Epithelial cell of prostate (primary cell): ENCODE results near the gene LARP4B.

Experiments
- DNase-seq: peaks from one replicate; pipeline ENCODE4 v3.0.0-alpha.2; 2011; ENCODE audit warnings: low read depth, low spot score
- H3K27ac ChIP-seq: fragments of 450-650 bp; 2 replicates; pipeline ENCODE4 v1.5.1; 2017; ENCODE audit warnings: mild to moderate bottlenecking

Gene LARP4B

DNA sequence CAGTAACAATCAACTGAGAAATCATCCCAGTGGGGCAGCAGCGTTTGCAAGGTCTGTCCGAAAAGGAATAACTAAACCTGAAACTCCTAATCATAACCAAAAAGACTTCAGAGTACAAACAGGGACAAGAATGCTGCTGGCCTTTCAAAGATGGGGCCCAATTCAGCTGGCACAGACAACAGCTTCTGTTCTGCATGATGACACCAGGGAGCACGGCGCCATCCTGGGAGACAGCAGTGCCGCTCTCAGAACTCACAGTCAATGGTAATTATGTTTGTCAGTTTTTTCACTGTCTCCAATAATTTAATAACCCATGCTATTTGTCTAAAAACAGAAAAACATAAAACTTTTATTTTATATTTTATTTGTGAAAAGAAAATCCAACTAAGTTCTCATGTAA, 90.0 kb downstream of the LARP4B start:
- DNase-seq, result no peak

DNA sequence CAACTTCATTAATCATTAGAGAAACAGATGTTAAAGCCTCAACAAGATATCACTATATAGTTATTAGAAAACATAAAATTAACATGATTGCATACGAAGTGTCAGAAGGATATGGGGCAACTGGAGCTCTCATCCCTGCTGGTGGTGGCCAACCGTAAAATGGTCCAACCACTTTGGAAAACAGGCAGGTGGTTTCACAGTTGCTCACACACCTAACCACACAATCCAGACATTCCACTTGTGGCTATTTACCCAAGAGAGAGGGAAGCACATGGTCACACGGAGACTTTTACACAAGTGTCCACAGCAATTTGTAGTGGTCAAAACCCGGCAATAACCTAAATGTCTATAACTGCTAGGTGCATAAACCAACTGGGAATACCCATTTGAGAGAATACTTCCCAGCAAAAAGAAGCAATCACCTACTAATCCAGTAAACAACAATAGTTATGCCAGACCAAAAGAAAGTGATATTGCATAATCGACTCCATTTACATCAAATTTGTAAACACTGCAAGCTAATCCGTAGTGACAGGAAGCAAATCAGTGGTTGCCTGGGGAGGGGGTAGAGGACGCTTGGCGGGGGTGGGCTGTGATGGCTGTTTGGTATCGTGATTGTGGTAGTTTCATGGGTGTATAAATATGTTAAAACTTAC, 91.8 kb downstream of the LARP4B start:
- DNase-seq, result no peak
- H3K27ac ChIP-seq, result no peak overlapping the region

More for the DNA sequence above, 90.0 kb downstream of the LARP4B start:
- H3K27ac ChIP-seq, result no peak overlapping the region

- H3K27ac ChIP-seq, result no peak overlapping the region
- no peak for DNase-seq
Measured at GRCh38 chr10:836782-837181, 94.7 kb downstream of the LARP4B start.

DNA sequence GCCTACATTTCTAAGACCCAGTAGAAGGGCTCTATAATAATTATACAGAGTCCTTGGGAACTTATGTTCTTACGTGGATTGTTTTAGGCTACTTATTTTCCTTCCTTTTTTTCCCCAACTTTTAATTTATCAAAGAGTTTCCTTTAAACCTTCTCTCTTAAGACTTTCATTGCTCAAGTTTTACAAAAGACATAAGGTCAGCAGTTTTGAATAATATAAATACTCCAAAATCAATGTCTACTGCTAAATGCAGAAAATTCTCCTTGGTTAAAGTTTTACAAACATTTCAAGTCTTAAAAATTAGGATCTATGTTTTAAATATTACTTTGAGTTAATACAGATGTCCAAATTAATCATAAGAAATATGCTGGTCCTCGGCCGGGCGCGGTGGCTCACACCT, 97.0 kb downstream of the LARP4B start:
- DNase-seq, result no peak
- no peak overlapping the region for H3K27ac ChIP-seq

DNA sequence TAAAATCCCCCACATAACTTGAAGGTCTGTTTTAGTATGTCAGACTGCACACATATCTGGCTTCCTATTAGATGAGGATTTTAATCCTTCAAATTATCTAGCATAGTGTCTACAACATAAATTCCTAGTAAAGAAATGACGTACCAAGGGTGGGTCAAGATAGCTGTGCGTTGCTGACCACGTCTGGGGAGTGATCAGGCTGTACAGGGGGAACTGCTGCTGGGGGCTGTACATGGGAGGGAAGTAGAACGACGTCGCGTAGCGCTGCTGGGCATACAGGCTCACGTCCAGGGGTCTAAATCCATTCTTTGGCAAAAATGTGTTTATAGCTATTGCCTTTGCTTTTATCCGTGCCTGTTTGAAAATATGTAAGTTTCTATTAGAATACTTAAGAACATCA, 102.3 kb downstream of the LARP4B start:
- DNase-seq, result no peak
- H3K27ac ChIP-seq, result no peak overlapping the region

DNA sequence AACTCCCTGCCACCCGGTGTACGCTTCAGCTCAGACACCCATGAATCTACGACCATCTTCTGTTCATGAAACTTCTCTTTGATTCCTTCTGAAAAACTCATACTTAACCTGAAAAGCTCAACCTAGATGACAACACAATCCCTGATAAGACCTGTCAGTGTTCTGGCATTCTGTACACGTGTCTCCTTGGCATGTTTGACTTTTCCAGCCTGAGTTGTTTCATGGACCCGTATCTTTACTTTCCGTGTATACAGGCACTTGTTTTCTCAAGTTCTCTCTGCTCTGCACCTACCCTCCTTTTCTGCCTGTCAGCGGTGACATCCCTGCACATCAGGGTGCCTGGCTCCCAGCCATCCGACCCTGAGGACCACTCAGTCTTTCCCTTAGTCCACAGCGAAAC, 103.3 kb downstream of the LARP4B start:
- DNase-seq, result no peak
- no peak overlapping the region for H3K27ac ChIP-seq

DNA sequence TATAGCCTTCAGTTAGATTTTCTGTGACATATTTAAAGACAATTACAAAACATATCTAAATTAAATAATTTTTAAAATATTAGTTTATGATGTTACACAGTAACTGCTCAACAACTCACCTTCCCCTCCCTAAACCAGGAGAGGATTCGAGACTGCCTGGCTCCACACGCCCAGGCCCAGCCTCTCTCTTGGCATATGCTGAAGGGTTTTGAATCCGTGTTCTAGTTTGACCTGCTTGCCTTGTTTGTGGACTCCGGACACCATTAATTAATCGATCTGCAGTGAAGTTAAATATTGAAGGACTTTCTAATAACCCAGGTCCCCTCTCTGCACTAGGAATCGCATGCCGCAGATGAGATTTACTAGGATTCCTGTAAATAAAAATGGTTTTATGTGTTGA, 106.6 kb downstream of the LARP4B start:
- DNase-seq, result no peak
- H3K27ac ChIP-seq, result no peak overlapping the region

- DNase-seq, result no peak
- H3K27ac ChIP-seq, result no peak overlapping the region
Measured at GRCh38 chr10:824497-824896, 107.0 kb downstream of the LARP4B start.

GRCh38 chr10:822661-823367, 108.7 kb downstream of the LARP4B start:
- DNase-seq, result no peak
- no peak overlapping the region for H3K27ac ChIP-seq

- no peak overlapping the region for H3K27ac ChIP-seq
- no peak for DNase-seq
Measured at GRCh38 chr10:822197-822596, 109.3 kb downstream of the LARP4B start.

DNA sequence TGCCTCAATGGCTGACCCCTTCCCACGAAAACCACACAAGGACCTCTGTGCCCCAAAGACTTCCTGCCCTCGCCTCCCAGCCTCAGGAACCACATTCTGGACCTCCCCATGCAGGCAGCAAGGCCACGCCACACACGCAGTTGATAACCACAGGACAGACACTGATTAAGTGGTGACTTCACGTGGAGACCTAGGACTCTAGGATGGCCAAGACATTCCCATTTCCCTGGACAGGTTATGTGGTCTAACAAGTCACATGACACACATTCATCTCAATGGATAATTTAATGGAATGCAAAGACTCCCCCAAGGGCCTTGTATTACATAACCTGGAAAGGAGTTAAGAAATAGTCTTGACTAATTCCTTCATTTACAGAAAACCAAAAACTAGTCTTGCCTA, 110.2 kb downstream of the LARP4B start:
- no peak overlapping the region for H3K27ac ChIP-seq
- no peak for DNase-seq

GRCh38 chr10:819816-820215, 111.7 kb downstream of the LARP4B start:
- no peak overlapping the region for H3K27ac ChIP-seq
- DNase-seq, result no peak

- H3K27ac ChIP-seq, result no peak overlapping the region
- no peak for DNase-seq
Measured at GRCh38 chr10:819326-819725, 112.2 kb downstream of the LARP4B start.

DNA sequence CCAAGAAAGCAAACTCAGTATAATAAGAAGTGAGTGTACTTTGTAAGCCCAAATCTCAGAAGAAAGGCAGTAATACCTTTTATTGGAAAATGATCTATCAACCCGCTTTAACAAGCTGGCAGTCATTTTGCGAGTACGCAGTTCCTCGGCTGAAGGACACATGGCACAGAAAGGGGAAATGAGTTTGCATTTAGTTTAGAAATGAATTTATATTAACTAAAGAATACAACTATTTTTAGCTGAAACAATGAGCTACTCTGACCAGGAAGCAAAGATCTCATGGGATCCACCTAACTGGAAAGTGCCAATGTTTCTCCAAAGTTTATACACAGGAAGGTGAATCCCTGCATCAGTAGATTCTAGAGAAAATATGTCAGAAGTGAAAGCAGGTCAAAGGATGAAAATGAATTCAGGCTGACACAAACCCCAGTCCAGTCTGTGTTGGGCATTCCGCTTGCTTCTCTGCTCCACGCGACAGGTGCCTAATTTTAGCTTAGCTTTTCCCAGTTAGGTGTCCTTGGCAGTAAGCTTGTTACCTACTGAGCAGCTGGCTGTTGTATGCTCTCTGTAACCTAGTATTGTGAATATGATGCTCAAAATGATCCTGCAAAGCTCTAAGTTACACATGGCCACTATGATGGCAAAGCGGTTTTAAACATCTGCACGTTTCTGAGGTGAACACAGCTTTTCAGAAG, 112.8 kb downstream of the LARP4B start:
- H3K27ac ChIP-seq, result no peak overlapping the region
- no peak for DNase-seq

GRCh38 chr10:818010-818409, 113.5 kb downstream of the LARP4B start:
- DNase-seq, result no peak
- no peak overlapping the region for H3K27ac ChIP-seq

DNA sequence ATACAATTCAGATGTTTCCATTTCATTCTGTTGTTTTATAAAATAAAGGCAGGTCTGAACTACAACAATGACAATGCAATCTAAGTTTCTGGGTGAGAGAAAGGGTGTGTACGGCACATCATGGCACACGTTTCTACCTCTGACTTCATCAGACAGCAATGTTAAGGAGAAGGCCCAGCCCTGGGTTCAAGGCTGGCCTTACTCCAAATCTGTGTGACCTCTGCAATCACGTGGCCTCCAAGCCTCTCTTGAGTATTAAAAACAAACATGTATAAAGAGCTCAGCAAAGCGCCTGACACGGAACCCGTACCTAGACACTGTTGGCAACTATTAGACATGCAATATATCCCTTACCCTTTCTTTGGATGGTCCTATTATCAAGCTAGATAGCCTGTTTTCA, 114.1 kb downstream of the LARP4B start:
- H3K27ac ChIP-seq, result peak overlapping the region; percentile 10
- DNase-seq, result no peak

DNA sequence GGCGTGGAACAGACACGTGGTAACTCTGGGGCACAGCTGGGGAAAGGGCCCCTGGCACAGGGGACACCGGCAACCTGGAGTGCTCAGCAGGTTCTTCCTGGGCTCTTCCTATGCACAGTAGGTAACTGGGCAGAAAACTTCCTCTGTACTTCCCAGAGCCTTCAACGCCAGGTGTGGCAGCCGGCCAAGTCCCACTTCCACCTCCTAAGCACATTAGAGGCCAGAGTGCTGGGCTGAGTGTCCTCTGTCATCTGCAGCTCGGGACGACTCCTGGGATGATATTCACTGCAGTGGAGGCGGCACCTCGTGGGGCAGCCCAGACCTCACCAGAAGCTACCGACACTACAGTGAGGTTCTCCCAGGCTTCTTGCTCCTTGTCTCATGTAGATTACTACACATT, 114.5 kb downstream of the LARP4B start:
- DNase-seq, result no peak

GRCh38 chr10:816091-816477, 115.4 kb downstream of the LARP4B start:
- no peak for DNase-seq
- no peak overlapping the region for H3K27ac ChIP-seq

More for the DNA sequence above, 114.5 kb downstream of the LARP4B start:
- peak overlapping the region; percentile 10 for H3K27ac ChIP-seq

DNA sequence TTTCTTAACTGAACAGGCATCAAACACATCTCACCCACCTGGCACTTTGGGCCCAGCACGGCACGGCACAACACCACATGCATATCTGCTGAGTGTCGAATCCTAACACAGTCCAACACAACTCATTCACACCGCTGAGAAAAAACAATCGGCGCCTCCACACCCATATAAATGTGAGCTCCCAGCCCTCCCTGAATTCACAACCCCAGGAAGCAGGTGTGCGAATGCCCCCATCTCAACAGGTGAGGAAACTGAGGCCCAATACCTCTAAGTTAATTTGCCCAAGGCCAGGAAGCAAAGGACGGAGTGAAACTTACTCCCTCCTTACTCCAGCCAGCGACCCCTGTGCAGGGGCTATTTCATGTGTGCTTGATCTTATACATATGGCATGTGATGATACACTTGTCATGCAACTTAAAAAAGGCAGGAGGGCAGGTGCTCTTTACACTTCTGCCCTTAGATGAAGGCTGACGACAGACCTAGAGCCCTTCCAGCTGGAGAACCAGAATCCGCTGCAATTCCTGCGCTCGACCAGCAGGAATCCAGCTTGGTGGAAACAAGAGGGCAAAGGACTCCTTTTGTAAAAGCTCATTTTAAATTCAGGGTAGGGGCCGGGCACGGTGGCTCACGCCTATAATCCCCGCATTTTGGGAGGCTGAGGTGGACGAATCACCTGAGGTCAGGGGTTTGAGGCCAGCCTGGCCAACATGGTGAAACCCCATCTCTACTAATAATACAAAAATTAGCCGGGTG, 116.0 kb downstream of the LARP4B start:
- H3K27ac ChIP-seq, result no peak overlapping the region
- DNase-seq, result no peak

DNA sequence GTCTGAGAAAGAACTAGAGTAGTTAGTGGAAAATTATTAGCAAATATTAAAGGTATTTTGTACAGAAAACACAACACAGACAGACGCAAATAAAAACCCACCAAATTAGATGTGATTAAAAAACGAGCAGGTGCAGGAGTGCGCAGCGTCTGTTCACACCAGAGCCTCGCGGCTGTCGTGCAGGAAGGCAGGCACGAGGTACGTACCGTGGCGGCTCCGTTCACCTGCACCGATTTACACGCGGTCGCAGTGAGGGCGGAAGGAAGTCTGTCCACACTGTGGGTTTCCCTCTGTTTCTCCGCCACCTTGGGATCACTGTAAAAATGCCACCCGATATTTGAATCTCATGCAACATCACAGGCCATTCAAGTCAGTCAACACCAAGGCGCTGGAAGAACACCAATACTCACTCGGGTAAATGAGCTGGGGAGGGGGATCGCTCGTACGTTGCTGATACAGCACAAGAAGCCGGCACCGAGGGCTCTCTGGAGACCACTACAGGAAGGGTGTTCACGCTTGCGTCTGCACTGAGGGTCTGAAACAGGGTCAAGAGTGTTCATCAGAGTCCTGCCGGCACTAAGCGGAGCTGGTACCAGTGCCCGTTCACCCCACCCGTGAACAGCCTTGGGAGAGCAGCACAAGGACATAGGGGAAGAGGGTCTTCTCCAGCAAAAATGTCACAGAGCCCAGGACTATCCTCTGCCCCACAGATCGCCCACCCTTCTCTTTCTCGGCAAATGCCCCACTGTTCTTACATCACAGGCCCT, 116.8 kb downstream of the LARP4B start:
- no peak for DNase-seq
- no peak overlapping the region for H3K27ac ChIP-seq
